ENCODE results near the gene SLC5A6.

The SLC5A6 gene

DNA sequence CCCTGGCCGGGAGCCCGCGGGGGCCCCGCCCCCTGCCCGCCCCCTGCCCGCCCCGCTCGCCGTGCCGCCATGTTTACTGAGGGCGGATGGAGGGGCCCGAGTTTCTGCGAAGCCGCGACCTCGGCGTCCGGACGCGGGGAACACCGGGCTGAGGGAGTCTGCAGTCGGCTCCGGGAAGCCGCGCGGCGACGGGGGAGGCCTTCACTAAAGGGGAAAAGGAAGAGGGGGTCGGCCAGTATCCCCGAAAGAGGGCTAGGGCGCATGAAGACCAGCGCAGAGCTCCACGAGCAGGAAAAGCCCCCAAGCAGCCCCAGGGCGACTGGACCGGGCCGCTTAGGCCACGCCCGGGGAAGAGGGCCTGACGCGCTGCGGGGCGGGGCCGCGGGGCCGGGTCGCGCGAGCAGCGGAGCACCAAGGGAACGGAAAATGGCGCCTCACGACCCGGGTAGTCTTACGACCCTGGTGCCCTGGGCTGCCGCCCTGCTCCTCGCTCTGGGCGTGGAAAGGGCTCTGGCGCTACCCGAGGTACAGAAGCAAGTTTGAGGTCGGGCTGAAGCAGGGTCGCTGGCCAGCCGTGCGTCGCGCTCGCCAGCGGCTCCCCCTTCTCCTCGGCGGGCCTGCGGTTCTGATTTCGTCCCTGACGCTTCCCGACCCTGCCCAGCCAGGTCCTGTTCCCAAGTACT is at the start of gene SLC5A6, which contains the start of gene ATRAID:
Gene SLC5A6, minus strand, starts transcription at position 326 of the 683 bp plus-strand sequence. CDS start 4,618 bp downstream, outside the sequence.
Gene ATRAID, plus strand, starts transcription at position 99 of the 683 bp plus-strand sequence. Its CDS starts 328 bp downstream, at position 427.
- DNase-seq, result peak; percentile 91

- DNase-seq, result no peak
Measured at GRCh38 chr2:27261241-27261925, 49.3 kb upstream of the SLC5A6 start.

DNA sequence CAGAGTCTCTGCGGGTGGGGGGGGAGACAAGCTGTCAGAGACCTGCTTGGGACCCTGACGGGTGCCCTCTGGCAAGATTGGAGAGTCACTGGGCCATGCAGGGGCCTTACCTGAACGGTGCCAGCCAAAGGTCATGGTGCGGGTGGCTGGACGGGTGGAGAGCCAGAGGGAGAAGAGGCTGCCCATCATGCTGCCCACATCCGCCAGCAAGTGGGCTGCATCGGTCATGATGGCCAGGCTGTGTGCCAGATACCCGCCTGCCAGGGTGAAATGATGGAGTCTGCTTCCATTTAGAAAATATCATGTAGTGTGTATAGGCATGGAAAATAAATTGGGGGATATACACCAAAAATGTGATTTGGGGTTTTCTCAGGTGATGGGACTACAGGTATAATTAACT is 46.0 kb upstream of the SLC5A6 start:
- no peak for DNase-seq

- no peak for DNase-seq
Measured at GRCh38 chr2:27256855-27257454, 44.9 kb upstream of the SLC5A6 start.

DNA sequence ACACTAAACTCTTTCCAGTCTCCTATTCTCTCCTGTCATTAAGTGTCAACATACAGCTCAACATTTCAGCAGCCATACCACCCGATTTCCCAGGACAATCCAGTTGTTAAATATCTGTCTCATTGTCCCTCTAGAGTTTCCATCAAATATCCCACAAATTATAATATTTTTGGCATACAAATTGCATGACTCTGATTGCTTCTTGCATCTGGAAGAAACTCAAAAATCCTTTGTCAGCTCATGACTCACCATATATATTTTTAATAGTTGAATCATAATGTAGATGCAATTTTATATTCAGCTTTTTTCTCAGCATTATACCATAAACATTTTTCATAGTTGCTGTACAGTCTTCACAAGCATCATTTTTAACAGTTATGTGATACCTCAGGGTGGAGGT is 43.6 kb upstream of the SLC5A6 start:
- no peak for DNase-seq

DNA sequence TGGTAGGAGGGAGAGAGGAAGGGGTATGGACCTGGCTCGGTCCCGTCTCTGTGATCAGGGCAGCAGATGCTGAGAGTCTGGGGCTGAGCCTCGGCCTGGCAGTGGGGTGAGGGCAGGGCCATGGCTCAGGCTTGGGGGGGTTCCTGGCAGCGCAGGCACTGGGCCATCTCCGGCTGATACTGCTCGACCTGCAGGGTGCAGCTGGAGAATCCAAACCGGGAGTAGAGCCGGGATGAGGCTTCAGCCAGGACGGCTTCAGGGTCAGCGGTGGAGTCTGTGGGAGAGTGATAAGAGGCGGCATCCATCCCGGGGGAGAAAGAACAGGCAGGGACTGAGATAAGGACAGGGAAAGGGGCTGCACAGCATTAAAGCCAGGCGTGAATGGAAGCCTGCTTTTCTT is 43.1 kb upstream of the SLC5A6 start:
- DNase-seq, result no peak

DNA sequence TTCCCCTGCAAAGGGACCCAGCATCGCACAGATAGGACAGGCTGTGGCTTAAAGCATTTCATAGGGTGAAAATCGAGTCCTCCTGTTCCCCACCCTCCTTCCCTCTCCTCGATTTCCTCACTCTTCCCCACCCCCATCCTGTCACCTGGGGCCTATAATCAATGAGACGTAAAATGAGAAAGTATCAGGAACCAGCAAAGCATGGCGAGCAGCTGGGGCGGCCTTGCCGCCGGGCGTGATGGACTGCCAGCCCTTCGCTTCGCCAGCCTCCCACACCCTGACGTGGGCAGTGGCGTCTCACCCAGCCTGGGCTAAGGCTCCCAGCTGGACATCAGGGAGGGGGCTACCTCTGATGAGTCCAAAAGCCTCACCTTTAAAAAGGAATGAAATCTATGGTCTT is 39.7 kb upstream of the SLC5A6 start:
- DNase-seq, result no peak

DNA sequence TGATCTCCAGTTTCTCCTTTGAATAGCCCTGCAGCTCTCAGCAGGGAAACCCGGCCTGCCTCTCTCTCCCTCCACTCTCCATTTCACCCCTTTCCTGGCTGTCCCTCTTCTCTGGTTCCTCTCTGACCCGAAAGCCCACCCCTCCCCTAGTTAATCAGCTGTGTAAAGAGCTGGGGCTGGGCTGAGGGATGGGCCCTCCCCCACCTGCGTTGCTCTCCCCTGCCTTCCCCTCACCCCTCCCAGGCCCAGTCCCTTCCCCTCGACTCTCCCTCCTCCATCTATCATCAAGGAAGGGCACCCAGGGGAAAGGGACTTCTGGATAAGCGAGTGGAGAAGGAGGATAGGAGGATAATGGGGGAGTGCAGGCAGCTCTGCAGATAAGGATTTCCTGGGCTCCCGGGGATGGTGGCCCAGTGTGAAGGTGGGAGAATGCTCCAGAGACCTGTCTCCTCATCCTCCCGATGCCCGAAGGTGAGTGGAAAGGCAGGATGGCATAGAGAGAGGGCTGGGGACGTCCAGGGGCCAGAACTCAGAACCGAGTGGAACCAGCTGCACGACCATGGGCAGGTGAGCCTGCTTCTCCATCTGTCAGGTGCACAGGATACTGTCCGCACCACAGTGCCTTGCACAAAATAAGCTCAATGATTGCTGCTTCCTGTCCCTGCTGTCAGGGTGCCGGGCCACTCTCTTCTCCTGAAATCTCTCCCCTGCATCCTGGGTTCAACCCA is 38.7 kb upstream of the SLC5A6 start:
- no peak for DNase-seq

DNA sequence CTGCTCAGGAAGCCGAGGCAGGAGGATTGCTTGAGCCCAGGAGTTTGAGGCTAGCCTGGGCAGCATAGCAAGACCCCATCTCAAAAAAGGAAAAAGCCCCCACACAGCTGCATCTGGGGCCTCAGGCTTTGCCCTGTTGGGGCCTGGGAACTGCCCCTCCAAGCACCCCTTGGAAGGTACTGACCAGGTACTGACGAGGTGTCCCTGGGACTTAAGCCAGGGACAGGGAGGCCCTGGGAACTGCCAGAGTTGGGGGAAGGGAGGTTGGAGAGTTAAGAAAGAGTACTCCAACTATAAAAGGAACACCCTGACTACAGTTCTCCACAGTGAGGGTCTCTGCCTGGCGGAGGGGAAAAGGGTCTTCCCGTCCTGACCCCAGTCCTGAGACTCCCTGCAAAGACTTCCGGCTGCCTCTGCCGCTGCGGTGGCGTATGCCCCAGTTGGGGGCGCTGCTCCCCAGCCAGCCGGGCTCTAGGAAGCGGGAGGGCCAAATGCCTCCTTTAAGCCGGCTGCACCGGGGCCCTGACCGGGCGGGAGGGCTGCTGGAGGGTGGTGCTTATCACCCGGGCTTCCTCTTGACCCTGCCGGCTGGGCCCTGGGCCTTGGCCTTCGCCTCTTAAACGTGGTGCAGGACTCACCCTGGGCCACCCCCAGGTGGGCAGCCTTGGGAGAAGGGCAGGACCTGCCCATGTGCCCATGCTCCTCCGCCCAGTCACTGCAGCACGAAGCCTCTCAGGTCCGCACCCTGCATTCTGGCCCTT is 38.0 kb upstream of the SLC5A6 start:
- peak; percentile 76 for DNase-seq

- DNase-seq, result no peak
Measured at GRCh38 chr2:27249159-27249890, 37.3 kb upstream of the SLC5A6 start.

GRCh38 chr2:27247893-27248292 is 35.8 kb upstream of the SLC5A6 start:
- DNase-seq, result no peak

DNA sequence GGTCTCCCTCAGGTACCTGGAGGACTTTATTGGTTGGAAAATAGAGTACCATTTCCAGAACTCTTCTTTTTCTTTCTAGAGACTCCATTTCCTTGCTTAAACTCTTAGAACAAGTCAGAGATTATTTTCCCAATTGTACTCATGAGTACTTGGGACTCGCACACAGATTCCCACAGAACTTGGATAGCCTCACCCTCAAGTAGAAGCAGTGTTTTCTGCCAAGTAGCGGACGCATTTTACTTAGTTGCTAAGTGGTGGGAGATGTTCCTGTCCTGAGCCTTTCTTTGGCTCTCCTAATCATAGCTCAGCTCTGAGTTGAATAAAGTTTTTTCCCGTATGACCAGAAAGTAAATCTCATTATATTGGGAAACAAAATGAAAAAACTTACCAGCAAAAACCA is 33.6 kb upstream of the SLC5A6 start:
- DNase-seq, result no peak

DNA sequence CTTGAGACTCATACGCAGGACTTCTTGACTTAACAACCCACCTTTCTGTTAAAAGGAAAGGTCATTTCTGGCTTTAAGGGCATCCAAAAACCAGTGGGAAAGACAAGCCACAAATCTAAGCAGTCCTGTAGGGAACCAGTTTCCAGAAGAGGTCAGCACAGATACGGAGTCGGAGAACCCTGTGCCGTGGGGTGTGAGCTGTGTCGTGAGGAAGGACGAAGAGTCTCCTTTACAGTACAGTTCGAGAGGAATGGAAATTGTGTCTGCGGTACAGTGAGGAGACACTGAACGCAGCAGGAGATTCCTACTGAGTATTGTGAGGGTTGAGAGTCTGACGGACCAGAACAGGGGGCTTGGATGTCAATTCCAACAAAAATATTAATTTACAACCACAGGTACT is 33.0 kb upstream of the SLC5A6 start:
- no peak for DNase-seq

GRCh38 chr2:27243391-27244130 is 31.5 kb upstream of the SLC5A6 start:
- DNase-seq, result no peak

- no peak for DNase-seq
Measured at GRCh38 chr2:27242614-27242951, 30.5 kb upstream of the SLC5A6 start.

DNA sequence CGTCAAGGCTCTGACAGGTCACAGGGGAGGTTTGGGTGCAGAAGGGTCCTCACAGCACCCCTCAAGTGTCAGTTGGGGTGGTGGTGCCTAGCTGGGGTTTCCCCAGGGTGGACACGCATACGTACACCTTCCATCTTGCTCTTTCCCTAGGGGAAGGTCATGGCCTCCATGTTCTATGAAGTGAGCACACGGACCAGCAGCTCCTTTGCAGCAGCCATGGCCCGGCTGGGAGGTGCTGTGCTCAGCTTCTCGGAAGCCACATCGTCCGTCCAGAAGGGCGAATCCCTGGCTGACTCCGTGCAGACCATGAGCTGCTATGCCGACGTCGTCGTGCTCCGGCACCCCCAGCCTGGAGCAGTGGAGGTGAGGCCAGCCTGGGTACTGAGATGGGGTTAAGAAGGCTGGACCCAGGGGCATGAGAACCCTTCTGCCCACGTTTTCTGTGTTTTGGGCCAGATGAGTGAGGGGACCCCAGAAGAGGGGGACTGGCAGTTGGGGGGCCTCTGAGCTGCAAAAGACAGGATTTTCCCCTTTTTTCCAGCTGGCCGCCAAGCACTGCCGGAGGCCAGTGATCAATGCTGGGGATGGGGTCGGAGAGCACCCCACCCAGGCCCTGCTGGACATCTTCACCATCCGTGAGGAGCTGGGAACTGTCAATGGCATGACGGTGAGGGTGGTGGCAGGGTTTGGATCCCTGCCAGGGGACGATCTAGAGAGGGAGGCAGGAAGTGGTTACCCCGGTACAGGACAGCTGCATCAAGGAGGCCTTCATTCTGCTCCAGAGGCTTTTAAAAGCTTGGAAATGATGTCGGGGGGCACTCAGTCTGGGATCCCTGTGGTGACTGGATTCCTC is 29.9 kb upstream of the SLC5A6 start:
- DNase-seq, result no peak

GRCh38 chr2:27240406-27240805 is 28.3 kb upstream of the SLC5A6 start:
- DNase-seq, result no peak

DNA sequence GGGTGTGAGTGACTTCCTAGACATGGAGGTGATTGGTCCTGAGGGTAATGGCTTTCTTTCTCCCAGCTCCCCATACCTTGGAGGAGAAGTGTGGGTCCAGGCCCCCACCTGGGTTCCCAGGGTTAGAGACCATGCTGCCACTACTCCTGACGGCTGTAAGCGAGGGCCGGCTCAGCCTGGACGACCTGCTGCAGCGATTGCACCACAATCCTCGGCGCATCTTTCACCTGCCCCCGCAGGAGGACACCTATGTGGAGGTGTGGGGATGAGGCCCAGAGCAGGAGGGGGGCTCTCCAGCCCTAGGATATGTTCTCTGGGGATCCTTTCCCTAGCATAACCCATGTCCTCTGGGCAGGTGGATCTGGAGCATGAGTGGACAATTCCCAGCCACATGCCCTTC is 26.9 kb upstream of the SLC5A6 start:
- no peak for DNase-seq

GRCh38 chr2:27237341-27237945 is 25.4 kb upstream of the SLC5A6 start:
- DNase-seq, result no peak

- no peak for DNase-seq
Measured at GRCh38 chr2:27236626-27237025, 24.6 kb upstream of the SLC5A6 start.

Data from activated CD4-positive, alpha-beta T cell treated with anti-CD3 and anti-CD28 coated beads for 48 hours (primary cell).